Esophagus squamous epithelium (tissue), 5 donors: ENCODE data around the gene CLEC10A. TPM values are rescaled to one million over a fixed set of nuclear protein-coding genes. Genes with fewer than 3 reads are reported as not detected.

Experiments used
- DNase-seq: peaks from one replicate; lab custom pipeline; 2025; lab: John Stamatoyannopoulos, UW
- H3K27ac ChIP-seq, 4 donors: fragments of 200-600 bp; sonication (generic); one replicate each; pipeline ENCODE4 v1.5.1; 2016 to 2019; ENCODE audit warnings: mild to moderate bottlenecking in 1 of 4
- H3K27me3 ChIP-seq, 4 donors: fragments of 200-600 bp; sonication (generic); 1 replicate in 3 of 4; 2 replicates in 1 of 4; pipeline versions ENCODE4 v1.5.1 to v1.6.0; 2017 to 2021; ENCODE audit warnings: antibody characterized with exemption in 1 of 4
- H3K36me3 ChIP-seq, 3 donors: fragments of 200-600 bp; sonication (generic); one replicate each; pipeline ENCODE4 v1.5.1; 2016 to 2019
- H3K4me1 ChIP-seq, 3 donors: fragments of 200-600 bp; sonication (generic); one replicate each; pipeline ENCODE4 v1.5.1; 2017 to 2019
- H3K4me3 ChIP-seq, 4 donors: fragments of 200-600 bp; sonication (generic); 1 replicate in 3 of 4; 2 replicates in 1 of 4; pipeline ENCODE4 v1.5.1; 2016 to 2019; ENCODE audit warnings: mild to moderate bottlenecking in 2 of 4, moderate library complexity in 1 of 4
- H3K9me3 ChIP-seq, 3 donors: fragments of 200-600 bp; sonication (generic); one replicate each; pipeline ENCODE4 v1.5.1; 2016 to 2019
- POLR2A ChIP-seq, 4 donors: fragments of 450-650 bp; IDR thresholded peaks; one replicate each; pipeline ENCODE4 v1.6.1; 2017; ENCODE audit warnings: antibody characterized with exemption in 4 of 4, mild to moderate bottlenecking in 4 of 4, moderate library complexity in 3 of 4
- WGBS, 2 donors: methylation state at CpG; one replicate each; pipeline ENCODE4 v1.1.5; 2018; 5-methylcytosine and 5-hydroxymethylcytosine counted together
- intact Hi-C: fragments of 100-400 bp; cut with DNase I; formaldehyde crosslinking; loops from one replicate; pipeline ENCODE4 v1.15.0; 2022
- small RNA-seq, 4 donors: library from RNA; depleted of rRNA; stranded (forward); fragments of <200 nt; gene quantifications; one replicate each; pipeline ENCODE3, GENCODE V24; 2016
- total RNA-seq, 4 donors: library from RNA; depleted of rRNA; stranded (reverse); fragments of >200 nt; gene quantifications; one replicate each; pipeline ENCODE4 v1.1.0, GENCODE V29; 2016
- TF ChIP-seq, protein P1 (sequence below), 6 experiments: fragments of 450-650 bp in 4 of 6; fragments of 200-600 bp in 2 of 6; sonication (generic) in 2 of 6; IDR thresholded peaks; one replicate each; pipeline ENCODE4 v1.5.1; 2016 to 2019; ENCODE audit warnings: antibody characterized with exemption in 6 of 6, mild to moderate bottlenecking in 4 of 6, moderate library complexity in 4 of 6
- donor health status: DM: yes; HTN: yes; CAD: no.

The CLEC10A gene
- total RNA-seq, 4 donors from 2014 or later, result 0.40 to 10.6 (median 4.0) TPM

DNA sequence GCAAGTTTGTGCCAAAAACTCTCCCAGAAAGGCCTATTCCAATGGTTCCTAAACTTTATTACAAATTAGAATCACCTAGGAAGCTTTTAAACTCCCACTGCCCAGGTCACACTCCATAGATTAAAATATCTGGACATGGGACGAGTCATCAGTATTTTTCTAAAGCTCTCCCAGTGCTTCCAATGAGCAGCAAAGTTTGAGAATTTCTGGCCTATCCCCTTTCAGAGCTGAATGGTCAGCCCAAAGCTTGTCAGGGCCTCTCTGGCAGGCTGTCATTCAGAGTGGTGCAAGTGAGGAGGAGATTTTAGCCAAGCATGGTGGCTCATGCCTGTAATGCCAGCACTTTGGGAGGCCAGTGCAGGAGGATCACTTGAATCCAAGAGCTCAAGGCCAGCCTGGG lies 54.8 kb downstream of the CLEC10A start:
- intact Hi-C loops, result no loop called here
- TF ChIP-seq, protein P1, sequence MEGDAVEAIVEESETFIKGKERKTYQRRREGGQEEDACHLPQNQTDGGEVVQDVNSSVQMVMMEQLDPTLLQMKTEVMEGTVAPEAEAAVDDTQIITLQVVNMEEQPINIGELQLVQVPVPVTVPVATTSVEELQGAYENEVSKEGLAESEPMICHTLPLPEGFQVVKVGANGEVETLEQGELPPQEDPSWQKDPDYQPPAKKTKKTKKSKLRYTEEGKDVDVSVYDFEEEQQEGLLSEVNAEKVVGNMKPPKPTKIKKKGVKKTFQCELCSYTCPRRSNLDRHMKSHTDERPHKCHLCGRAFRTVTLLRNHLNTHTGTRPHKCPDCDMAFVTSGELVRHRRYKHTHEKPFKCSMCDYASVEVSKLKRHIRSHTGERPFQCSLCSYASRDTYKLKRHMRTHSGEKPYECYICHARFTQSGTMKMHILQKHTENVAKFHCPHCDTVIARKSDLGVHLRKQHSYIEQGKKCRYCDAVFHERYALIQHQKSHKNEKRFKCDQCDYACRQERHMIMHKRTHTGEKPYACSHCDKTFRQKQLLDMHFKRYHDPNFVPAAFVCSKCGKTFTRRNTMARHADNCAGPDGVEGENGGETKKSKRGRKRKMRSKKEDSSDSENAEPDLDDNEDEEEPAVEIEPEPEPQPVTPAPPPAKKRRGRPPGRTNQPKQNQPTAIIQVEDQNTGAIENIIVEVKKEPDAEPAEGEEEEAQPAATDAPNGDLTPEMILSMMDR (IDR thresholded peaks at IDR 0.05), result no peak
- no peak for TF ChIP-seq POLR2A (IDR thresholded peaks at IDR 0.05)
- Histone ChIP-seq H3K4me1 (peaks cover 18 to 46% (median 22%) of the 10 kb centered on the region in 3 donors), H3K27me3 (peaks cover 0 to 14% (median 0%) of the 10 kb centered on the region in 4 donors), H3K4me3 (no peak overlapping the region), H3K36me3 (no peaks in the 10 kb centered on the region), H3K9me3 (no peaks in the 10 kb centered on the region), H3K27ac (no peak overlapping the region)
- no peak for DNase-seq
- WGBS, 2 donors, result 75 to 85% methylated on average over 1 of the region's 1 CpG

Small RNA genes lying within 50 kb of the gene (small RNA-seq; reads per million reads assigned to genes)
- gene AC120057.1, result 0 reads per million in 4 donors

Other genes with a start within 250 kb of the CLEC10A start
- gene TEKT1, start 248.5 kb downstream of the CLEC10A start, total RNA-seq, result not detected
- gene ALOX12, start 84.2 kb downstream of the CLEC10A start, total RNA-seq, result 10 to 100 TPM in 3 of 4 donors, 1 to 10 TPM in 1; 3.8 to 43.5 (median 26.4) TPM
- 100 to 1,000 TPM in 3 of 4 donors, 10 to 100 TPM in 1; 96.1 to 173 (median 137) TPM for gene RNASEK, start 67.6 kb downstream of the CLEC10A start, total RNA-seq
- 1 to 10 TPM in 1 of 4 donors, under 1 TPM in 3; 0.15 to 1.9 (median 0.67) TPM for gene BCL6B, start 57.2 kb downstream of the CLEC10A start, total RNA-seq
- gene SLC16A13, start 44.2 kb downstream of the CLEC10A start, total RNA-seq, result 1 to 10 TPM; 2.7 to 5.6 (median 3.6) TPM
- gene SLC16A11, start 36.2 kb downstream of the CLEC10A start, total RNA-seq, result 1 to 10 TPM in 1 of 4 donors, under 1 TPM in 2, not detected in 1; 0.56 to 2.1 (median 0.72) TPM
- under 1 TPM in 2 of 4 donors, not detected in 2; 0.50 to 0.95 TPM for gene ASGR2, start 34.6 kb upstream of the CLEC10A start, total RNA-seq
- 1 to 10 TPM in 1 of 4 donors, under 1 TPM in 2, not detected in 1; 0.42 to 1.1 (median 0.97) TPM for gene ASGR1, start 99.1 kb upstream of the CLEC10A start, total RNA-seq
- 10 to 100 TPM in 1 of 4 donors, 1 to 10 TPM in 3; 2.6 to 13.9 (median 6.0) TPM for gene DLG4, start 139.6 kb upstream of the CLEC10A start, total RNA-seq
- gene ACADVL, start 139.7 kb upstream of the CLEC10A start, total RNA-seq, result 100 to 1,000 TPM; 453 to 742 (median 464) TPM
- 10 to 100 TPM; 21.4 to 58.0 (median 37.3) TPM for gene DVL2, start 154.3 kb upstream of the CLEC10A start, total RNA-seq
- gene PHF23, start 159.2 kb upstream of the CLEC10A start, total RNA-seq, result 10 to 100 TPM; 24.7 to 30.6 (median 27.0) TPM
- gene GABARAP, start 162.2 kb upstream of the CLEC10A start, total RNA-seq, result 100 to 1,000 TPM; 172 to 384 (median 197) TPM
- gene CTDNEP1, start 171.5 kb upstream of the CLEC10A start, total RNA-seq, result 10 to 100 TPM; 42.0 to 52.1 (median 47.8) TPM
- gene ELP5, start 172.0 kb upstream of the CLEC10A start, total RNA-seq, result 10 to 100 TPM; 14.9 to 21.8 (median 16.6) TPM
- gene CLDN7, start 182.2 kb upstream of the CLEC10A start, total RNA-seq, result 100 to 1,000 TPM; 172 to 411 (median 208) TPM
- gene SLC2A4, start 201.5 kb upstream of the CLEC10A start, total RNA-seq, result 10 to 100 TPM in 1 of 4 donors, 1 to 10 TPM in 2, under 1 TPM in 1; 0.83 to 21.7 (median 2.5) TPM
- 1 to 10 TPM in 3 of 4 donors, under 1 TPM in 1; 0.44 to 3.8 (median 2.3) TPM for gene YBX2, start 214.4 kb upstream of the CLEC10A start, total RNA-seq
- 100 to 1,000 TPM; 324 to 543 (median 394) TPM for gene EIF5A, start 227.4 kb upstream of the CLEC10A start, total RNA-seq
- 10 to 100 TPM; 40.9 to 80.7 (median 70.5) TPM for gene GPS2, start 235.1 kb upstream of the CLEC10A start, total RNA-seq
- 10 to 100 TPM in 3 of 4 donors, 1 to 10 TPM in 1; 9.7 to 18.7 (median 14.4) TPM for gene NEURL4, start 249.1 kb upstream of the CLEC10A start, total RNA-seq